ENCODE measurements around the gene CX3CR1.

Gene CX3CR1

GRCh38 chr3:39222462-39222861, 57.4 kb downstream of the CX3CR1 start:
- no peaks in the 10 kb centered on the region for H3K79me2 ChIP-seq (ENCODE audit: control insufficient read depth, low read length)
- H3K4me2 ChIP-seq (ENCODE audit: low read length), result no peak overlapping the region
- no peak overlapping the region for H3K27ac ChIP-seq (ENCODE audit: low read depth, low read length)
- peaks cover 16% of the 10 kb centered on the region for H3K4me1 ChIP-seq (ENCODE audit: control insufficient read depth, low read length)
- H3K9me3 ChIP-seq (ENCODE audit: control insufficient read depth, insufficient read depth, low read length), result no peaks in the 10 kb centered on the region
- TF ChIP-seq, protein P1, sequence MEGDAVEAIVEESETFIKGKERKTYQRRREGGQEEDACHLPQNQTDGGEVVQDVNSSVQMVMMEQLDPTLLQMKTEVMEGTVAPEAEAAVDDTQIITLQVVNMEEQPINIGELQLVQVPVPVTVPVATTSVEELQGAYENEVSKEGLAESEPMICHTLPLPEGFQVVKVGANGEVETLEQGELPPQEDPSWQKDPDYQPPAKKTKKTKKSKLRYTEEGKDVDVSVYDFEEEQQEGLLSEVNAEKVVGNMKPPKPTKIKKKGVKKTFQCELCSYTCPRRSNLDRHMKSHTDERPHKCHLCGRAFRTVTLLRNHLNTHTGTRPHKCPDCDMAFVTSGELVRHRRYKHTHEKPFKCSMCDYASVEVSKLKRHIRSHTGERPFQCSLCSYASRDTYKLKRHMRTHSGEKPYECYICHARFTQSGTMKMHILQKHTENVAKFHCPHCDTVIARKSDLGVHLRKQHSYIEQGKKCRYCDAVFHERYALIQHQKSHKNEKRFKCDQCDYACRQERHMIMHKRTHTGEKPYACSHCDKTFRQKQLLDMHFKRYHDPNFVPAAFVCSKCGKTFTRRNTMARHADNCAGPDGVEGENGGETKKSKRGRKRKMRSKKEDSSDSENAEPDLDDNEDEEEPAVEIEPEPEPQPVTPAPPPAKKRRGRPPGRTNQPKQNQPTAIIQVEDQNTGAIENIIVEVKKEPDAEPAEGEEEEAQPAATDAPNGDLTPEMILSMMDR (IDR thresholded peaks at IDR 0.05; ENCODE audit: low read depth, low read length, poor library complexity, severe bottlenecking), result no peak
- TF ChIP-seq EZH2phosphoT487 (IDR thresholded peaks at IDR 0.05; ENCODE audit: borderline replicate concordance, low read length), result no peak
- no peaks in the 10 kb centered on the region for H3K27me3 ChIP-seq (ENCODE audit: control insufficient read depth, low read length)
- H4K20me1 ChIP-seq (ENCODE audit: control insufficient read depth, insufficient read depth, low read depth, low read length), result no peaks in the 10 kb centered on the region
- 0 out of 2 replicates have a peak, but pooled peaks cover 3% of the 10 kb centered on the region for H3F3A ChIP-seq (ENCODE audit: control insufficient read depth, insufficient read depth)
- H3K36me3 ChIP-seq (ENCODE audit: control insufficient read depth, low read length), result no peaks in the 10 kb centered on the region
- no peaks in the 10 kb centered on the region for H3K9me2 ChIP-seq (replicated peaks; ENCODE audit: control insufficient read depth, low read length)
- no peak overlapping the region for H3K4me3 ChIP-seq (ENCODE audit: low read length)

DNA sequence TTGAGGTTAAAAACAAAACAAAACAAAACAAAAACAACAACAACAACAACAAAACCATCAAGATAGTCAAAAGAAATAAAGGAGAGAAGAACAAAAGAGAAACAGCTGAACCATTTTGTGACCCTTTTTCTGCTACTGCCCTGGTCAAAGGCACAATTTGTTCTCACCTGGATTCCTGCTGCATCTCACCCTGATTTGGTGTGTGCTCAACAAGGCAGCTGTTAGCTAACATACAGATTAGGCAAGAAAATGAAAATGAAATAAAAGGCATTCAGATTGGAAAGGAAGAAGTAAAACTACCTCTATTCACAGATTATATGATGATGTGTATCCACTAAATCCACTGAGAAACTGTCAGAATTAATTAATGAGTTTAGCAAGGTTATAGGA, 58.7 kb downstream of the CX3CR1 start:
- Histone ChIP-seq H3K27ac (ENCODE audit: low read depth, low read length) (no peak overlapping the region), H3K79me2 (ENCODE audit: control insufficient read depth, low read length) (no peaks in the 10 kb centered on the region), H3F3A (ENCODE audit: control insufficient read depth, insufficient read depth) (0 out of 2 replicates have a peak, but pooled peaks cover 3% of the 10 kb centered on the region), H3K36me3 (ENCODE audit: control insufficient read depth, low read length) (no peaks in the 10 kb centered on the region), H4K20me1 (ENCODE audit: control insufficient read depth, insufficient read depth, low read depth, low read length) (no peaks in the 10 kb centered on the region), H3K9me3 (ENCODE audit: control insufficient read depth, insufficient read depth, low read length) (no peaks in the 10 kb centered on the region), H3K9me2 (replicated peaks; ENCODE audit: control insufficient read depth, low read length) (no peaks in the 10 kb centered on the region), H3K4me2 (ENCODE audit: low read length) (no peak overlapping the region), H3K4me3 (ENCODE audit: low read length) (no peak overlapping the region), H3K27me3 (ENCODE audit: control insufficient read depth, low read length) (no peaks in the 10 kb centered on the region), H3K4me1 (ENCODE audit: control insufficient read depth, low read length) (peaks cover 19% of the 10 kb centered on the region)
- TF ChIP-seq EZH2phosphoT487 (IDR thresholded peaks at IDR 0.05; ENCODE audit: borderline replicate concordance, low read length), result no peak
- TF ChIP-seq, protein P1 (IDR thresholded peaks at IDR 0.05; ENCODE audit: low read depth, low read length, poor library complexity, severe bottlenecking), result no peak

DNA sequence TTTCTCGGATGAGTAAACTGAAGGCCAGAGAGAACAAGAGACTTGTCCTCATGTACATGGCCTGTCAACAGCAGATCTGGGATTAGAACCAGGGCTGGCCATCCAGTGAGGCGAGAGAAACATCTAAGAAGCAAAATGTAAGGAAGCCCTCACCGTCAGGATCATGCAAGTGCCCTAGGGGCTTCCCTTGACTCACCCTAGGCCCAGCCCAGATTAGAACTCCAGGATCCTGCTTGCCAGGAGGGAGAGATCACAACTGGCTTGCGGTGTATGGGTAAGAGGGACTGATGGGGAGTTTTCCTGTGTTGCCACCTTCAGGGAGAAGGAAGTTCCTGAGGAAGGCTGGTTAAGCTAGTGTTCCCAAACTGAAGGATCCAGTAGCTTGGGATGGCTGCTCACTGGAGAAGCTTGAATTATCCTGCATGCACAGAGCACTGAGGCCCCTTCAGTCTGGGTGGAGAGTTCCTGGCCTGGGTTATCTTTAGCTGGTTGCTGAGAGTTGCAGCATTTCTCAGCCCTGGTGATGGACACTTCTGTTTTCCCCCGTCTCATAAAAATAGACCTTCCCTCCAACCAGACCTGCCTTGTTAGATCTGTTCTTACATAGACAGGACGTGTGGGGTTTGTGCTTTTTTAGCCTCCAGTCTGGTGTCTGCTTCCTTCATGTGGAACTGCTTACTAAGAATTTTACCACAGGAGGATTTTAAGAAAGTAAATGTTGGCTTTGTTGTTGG, 59.3 kb downstream of the CX3CR1 start:
- Histone ChIP-seq H3K79me2 (ENCODE audit: control insufficient read depth, low read length) (no peaks in the 10 kb centered on the region), H3K4me1 (ENCODE audit: control insufficient read depth, low read length) (peaks cover 19% of the 10 kb centered on the region), H3K9me3 (ENCODE audit: control insufficient read depth, insufficient read depth, low read length) (no peaks in the 10 kb centered on the region), H4K20me1 (ENCODE audit: control insufficient read depth, insufficient read depth, low read depth, low read length) (no peaks in the 10 kb centered on the region), H3K4me3 (ENCODE audit: low read length) (no peak overlapping the region), H3F3A (ENCODE audit: control insufficient read depth, insufficient read depth) (no peaks in the 10 kb centered on the region), H3K27ac (ENCODE audit: low read depth, low read length) (no peak overlapping the region), H3K9me2 (replicated peaks; ENCODE audit: control insufficient read depth, low read length) (no peaks in the 10 kb centered on the region), H3K4me2 (ENCODE audit: low read length) (no peak overlapping the region), H3K27me3 (ENCODE audit: control insufficient read depth, low read length) (no peaks in the 10 kb centered on the region), H3K36me3 (ENCODE audit: control insufficient read depth, low read length) (no peaks in the 10 kb centered on the region)
- no peak for TF ChIP-seq EZH2phosphoT487 (IDR thresholded peaks at IDR 0.05; ENCODE audit: borderline replicate concordance, low read length)
- TF ChIP-seq, protein P1 (IDR thresholded peaks at IDR 0.05; ENCODE audit: low read depth, low read length, poor library complexity, severe bottlenecking), result no peak
